Activated naive CD4-positive, alpha-beta T cell treated with anti-CD3 and anti-CD28 coated beads, Interleukin-2, amount 50 U/mL, for 72 hours (primary cell): ENCODE results near the gene DESI1. TPM values are rescaled to one million over a fixed set of nuclear protein-coding genes. Genes with fewer than 3 reads are reported as not detected.
"Not testable (repeated sequence)": the region's sequence is repeated elsewhere in the genome, so short reads cannot be mapped to it uniquely, and the experiment has no call there.

Experiments
- ATAC-seq, 2 donors: fragments of 150-1000 bp; cut with Tn5 transposase; 2 replicates each; pipeline ENCODE4 v1.10.0; 2021; ENCODE audit warnings: mild to moderate bottlenecking in 2 of 2, moderate library complexity in 2 of 2
- DNase-seq, 2 donors: peaks; one replicate each; pipeline ENCODE4 v3.0.0; 2021 to 2022; ENCODE audit warnings: low spot score in 2 of 2
- H3K27ac Mint-ChIP-seq, 2 donors: one replicate each; pipeline ENCODE4 v1.8.0; 2022; ENCODE audit warnings: mild to moderate bottlenecking in 2 of 2, mixed read lengths in 2 of 2
- H3K36me3 Mint-ChIP-seq, 2 donors: one replicate each; pipeline ENCODE4 v1.8.0; 2022; ENCODE audit warnings: mixed read lengths in 2 of 2
- H3K9me3 Mint-ChIP-seq, 2 donors: one replicate each; pipeline ENCODE4 v1.8.0; 2022; ENCODE audit warnings: mixed read lengths in 2 of 2
- total RNA-seq, 2 donors: library from RNA; stranded (reverse); gene quantifications; one replicate each; pipeline ENCODE4 v1.2.3, GENCODE V29; 2022

DESI1 gene
- total RNA-seq, 2 donors from 2014 or later = 18.3 to 44.8 TPM

- ATAC-seq (peak; percentile 99 to 100), DNase-seq (peak; percentile 54 to 83)
- Mint-ChIP-seq H3K27ac (peak overlapping the region; percentile 73 to 93), H3K36me3 (peaks cover 35 to 45% of the 10 kb centered on the region in 2 donors), H3K9me3 (no peaks in the 10 kb centered on the region)
These were observed 16.9 kb downstream of the DESI1 start for GRCh38 chr22:41603873-41604332.

- peaks cover 31 to 34% of the 10 kb centered on the region in 2 donors for H3K36me3 Mint-ChIP-seq
- DNase-seq (no peak), ATAC-seq (no peak)
- no peak overlapping the region for H3K27ac Mint-ChIP-seq
- no peaks in the 10 kb centered on the region for H3K9me3 Mint-ChIP-seq
These were observed 19.9 kb downstream of the DESI1 start for GRCh38 chr22:41600976-41601375.

DNA sequence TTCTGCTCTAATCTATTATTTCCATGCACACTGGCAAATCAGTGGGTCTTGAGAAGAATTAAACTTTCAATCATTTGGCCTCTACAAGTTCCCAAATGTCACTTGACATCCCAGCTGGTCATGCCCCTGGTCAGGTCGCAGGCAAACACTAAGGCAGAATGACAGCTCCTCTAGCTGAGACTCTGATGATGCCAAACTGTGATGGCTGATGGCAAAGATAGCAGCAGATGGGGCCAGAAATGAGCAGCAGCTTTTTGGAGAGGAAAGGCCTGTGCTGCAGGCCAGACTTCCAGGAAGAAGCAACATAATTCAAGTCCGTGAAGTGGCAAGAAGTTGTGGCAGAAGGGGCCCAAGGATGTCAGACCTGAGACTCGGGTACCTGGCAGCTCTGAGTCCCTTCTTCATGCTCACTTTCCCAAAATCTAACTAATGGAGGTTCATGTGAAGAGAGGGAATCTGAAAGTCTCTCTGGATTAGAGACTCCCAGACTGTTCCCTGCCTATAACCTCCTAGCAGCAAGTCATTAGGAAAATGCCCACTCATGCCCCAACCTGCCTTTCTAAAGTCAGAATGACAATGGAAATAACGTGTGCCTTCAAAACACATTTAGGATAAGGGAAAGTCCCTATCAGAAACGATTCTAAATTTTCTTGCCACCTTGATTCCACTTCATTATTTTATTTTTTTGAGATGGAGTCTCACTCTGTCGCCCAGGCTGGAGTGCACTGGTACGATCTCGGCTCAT, 21.8 kb downstream of the DESI1 start:
- ATAC-seq = no peak
- Mint-ChIP-seq H3K36me3 (peaks cover 13 to 23% of the 10 kb centered on the region in 2 donors), H3K27ac (no peak overlapping the region), H3K9me3 (no peaks in the 10 kb centered on the region)
- no peak for DNase-seq

GRCh38 chr22:41598081-41598480, 22.8 kb downstream of the DESI1 start:
- Mint-ChIP-seq H3K36me3 (peaks cover 10 to 17% of the 10 kb centered on the region in 2 donors), H3K27ac (no peak overlapping the region), H3K9me3 (no peaks in the 10 kb centered on the region)
- ATAC-seq (no peak), DNase-seq (no peak)

DNA sequence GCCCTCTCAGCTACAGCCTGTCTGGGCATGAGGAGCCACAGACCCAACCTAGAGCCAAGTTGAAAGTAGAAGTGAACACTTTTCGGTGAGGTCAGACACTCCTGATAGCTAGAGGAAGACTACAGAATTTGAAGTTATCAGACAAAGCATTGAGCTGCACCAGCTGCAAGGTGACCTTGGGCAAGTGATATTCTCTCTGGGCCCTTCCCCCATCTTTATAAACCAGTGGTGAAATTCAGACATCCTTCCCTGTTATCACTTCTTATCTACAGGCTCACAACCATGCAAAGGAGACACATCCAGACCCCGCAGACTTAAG, 23.2 kb downstream of the DESI1 start:
- peak in 1 of 2 donors; percentile 32 for ATAC-seq
- no peak for DNase-seq
- Mint-ChIP-seq H3K27ac (no peak overlapping the region), H3K9me3 (no peaks in the 10 kb centered on the region), H3K36me3 (peaks cover 5 to 12% of the 10 kb centered on the region in 2 donors)

DNA sequence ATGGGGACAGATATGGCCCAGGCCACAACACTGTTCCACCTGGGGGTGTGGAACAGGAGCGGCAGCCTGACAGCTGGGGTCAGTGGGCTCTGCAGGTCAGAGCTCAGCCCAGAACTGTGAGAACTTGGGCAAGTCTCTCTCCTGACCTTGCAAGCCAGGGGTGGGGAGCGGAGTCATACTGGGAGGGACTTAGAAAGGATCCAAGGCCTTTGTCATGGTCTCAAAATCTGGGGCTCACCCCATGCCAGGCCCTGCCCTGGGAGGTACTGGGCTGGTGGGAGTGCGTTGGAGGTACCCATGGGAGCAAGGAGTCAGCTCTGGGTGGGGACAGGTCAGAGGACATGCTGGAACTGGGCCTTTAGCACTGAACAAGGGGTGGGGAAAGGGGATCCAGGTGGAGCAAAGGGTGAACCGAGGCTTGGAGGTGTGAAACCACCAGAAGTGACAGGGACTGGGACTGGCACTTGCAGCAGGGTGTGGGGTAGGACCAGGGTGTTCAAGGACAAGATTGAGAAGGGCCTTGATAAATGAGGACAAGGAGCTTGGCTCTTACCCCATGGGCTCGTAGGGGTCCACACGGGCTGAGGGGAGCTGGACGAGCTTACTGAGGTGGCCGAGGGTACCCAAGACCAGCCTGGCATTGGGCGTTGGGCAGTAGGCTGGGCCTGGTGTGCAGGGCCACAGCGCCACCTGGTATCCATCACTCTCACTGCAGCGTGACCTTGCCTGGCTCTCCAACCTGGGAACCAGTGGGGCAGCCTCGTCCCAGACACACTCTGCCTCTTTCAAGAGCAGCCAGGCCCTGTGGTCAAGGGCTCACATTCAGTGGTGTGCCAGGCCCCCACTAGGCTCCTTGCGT, 23.8 kb downstream of the DESI1 start:
- ATAC-seq = peak; percentile 76 to 80
- Mint-ChIP-seq H3K36me3 (peaks cover 0 to 7% of the 10 kb centered on the region in 2 donors), H3K9me3 (no peaks in the 10 kb centered on the region), H3K27ac (peak overlapping the region; percentile 57 to 65)
- peak in 1 of 2 donors; percentile 46 for DNase-seq

DNA sequence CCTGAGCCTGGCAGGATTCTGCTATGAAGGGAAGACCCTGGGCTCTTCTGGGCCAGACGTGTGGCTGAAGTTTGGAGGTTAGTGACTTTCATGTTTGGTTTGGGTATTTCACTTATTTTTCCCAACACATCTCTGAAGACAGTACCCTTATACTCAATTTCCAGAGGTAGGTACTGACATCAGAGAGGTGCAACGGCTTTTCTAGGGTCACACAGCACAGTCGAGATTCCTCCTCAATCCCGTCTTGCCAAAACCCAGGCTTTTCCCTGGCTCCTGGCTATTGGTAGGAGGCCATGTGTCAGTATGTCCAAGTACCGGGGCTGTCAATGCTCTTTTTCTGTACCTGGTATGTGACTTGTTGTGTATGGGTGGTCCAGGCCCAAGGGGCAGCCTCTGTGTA, 25.1 kb downstream of the DESI1 start:
- Mint-ChIP-seq H3K9me3 (no peaks in the 10 kb centered on the region), H3K36me3 (no peaks in the 10 kb centered on the region), H3K27ac (no peak overlapping the region)
- ATAC-seq (no peak), DNase-seq (no peak)

DNA sequence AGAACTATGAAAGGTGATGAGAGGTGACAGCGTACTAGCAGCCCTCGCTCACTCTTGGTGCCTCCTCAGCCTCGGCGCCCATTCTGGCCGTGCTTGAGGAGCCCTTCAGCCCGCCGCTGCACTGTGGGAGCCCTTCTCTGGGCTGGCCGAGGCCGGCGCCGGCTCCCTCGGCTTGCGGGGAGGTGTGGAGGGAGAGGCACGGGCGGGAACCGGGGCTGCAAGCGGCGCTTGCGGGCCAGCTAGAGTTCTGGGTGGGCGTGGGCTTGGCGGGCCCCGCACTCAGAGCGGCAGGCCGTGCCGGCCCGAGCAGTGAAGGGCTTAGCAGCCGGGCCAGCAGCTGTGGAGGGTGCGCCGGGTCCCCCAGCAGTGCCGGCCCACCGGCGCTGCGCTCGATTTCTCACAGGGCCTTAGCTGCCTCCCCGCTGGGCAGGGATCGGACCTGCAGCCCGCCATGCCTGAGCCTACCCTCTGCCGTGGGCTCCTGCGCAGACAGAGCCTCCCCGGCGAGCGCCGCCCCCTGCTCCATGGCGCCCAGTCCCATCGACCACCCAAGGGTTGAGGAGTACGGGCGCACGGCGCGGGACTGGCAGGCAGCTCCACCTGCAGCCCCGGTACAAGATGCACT, 27.4 kb downstream of the DESI1 start:
- H3K27ac Mint-ChIP-seq, H3K9me3 Mint-ChIP-seq, H3K36me3 Mint-ChIP-seq, DNase-seq, ATAC-seq: not testable (repeated sequence)

- Mint-ChIP-seq H3K36me3 (peaks cover 6 to 7% of the 10 kb centered on the region in 2 donors), H3K9me3 (no peaks in the 10 kb centered on the region), H3K27ac (peak within 1 kb of the TSS; percentile 94 to 95)
- peak; percentile 100 for DNase-seq
- ATAC-seq = peak; percentile 98
These were observed 31.2 kb downstream of the DESI1 start, which contains the start of gene PMM1 for GRCh38 chr22:41589391-41590241. PMM1 (minus strand) TSS chr22:41589840; CDS start chr22:41589805, 35 bp downstream.

DNA sequence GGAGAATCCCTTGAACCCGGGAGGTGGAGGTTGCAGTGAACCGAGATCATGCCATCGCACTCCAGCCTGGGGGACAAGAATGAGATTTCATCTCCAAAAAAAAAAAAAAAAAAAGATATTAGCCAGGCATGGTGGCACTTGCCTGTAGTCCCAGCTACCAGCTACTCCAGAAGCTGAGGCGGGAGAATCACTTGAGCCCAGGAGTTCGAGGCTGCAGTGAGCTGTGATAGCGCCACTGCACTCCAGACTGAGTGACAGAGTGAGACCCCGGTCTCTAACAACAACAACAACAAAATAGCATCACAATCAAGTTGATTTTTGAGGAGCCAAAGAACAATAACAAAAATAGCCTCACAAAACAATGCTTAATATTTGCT, 33.5 kb downstream of the DESI1 start:
- H3K27ac Mint-ChIP-seq = no peak overlapping the region
- H3K9me3 Mint-ChIP-seq = no peaks in the 10 kb centered on the region
- ATAC-seq = no peak
- H3K36me3 Mint-ChIP-seq = peaks cover 6 to 7% of the 10 kb centered on the region in 2 donors
- DNase-seq = no peak

DNA sequence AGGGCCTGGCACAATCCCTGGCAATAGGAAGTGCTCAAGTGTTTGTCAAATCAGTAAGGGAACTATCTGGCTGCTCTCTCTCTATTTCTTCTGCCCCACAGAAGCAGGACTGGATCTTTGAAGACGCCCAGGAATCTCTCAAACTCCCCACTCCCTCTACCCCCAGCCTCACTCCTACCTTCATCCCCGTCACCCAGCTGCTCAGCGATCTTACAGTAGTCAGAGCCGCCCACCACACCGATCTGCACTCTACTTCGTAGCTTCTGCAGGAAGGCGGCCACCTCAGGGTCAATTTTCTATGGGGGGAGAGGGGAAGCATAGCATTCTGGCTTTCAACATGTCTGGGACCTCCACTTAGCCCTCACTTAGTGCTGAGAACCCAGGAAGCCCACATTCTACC, 34.9 kb downstream of the DESI1 start:
- Mint-ChIP-seq H3K9me3 (no peaks in the 10 kb centered on the region), H3K27ac (no peak overlapping the region), H3K36me3 (peaks cover 6 to 7% of the 10 kb centered on the region in 2 donors)
- DNase-seq (no peak), ATAC-seq (no peak)

GRCh38 chr22:41584881-41585280, 36.0 kb downstream of the DESI1 start:
- Mint-ChIP-seq H3K27ac (peak overlapping the region in 1 of 2 donors; percentile 65), H3K36me3 (peaks cover 6 to 7% of the 10 kb centered on the region in 2 donors), H3K9me3 (no peaks in the 10 kb centered on the region)
- no peak for ATAC-seq
- no peak for DNase-seq

DNA sequence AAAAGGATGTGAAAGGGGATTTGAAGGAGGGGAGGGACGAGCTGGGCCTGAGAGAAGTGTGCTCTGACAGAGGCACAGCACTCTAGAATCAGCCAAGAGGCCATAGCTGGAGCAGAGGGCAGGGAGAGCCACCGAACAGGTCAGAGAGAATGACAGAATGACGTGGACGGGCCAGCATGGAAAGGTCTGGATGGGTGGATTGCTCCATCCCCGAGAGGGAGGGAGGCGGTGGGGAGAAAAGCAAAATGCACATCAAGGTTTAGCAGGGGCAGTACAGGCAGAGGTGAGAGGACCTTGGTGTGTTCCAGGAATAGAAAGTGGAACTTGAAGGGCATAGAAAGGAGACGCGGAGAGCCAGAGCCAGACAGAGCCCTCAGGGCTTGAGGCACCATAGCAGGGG, 38.1 kb downstream of the DESI1 start:
- DNase-seq = no peak
- ATAC-seq = no peak
- H3K36me3 Mint-ChIP-seq = no peaks in the 10 kb centered on the region
- peak overlapping the region in 1 of 2 donors; percentile 26 for H3K27ac Mint-ChIP-seq
- H3K9me3 Mint-ChIP-seq = no peaks in the 10 kb centered on the region

DNA sequence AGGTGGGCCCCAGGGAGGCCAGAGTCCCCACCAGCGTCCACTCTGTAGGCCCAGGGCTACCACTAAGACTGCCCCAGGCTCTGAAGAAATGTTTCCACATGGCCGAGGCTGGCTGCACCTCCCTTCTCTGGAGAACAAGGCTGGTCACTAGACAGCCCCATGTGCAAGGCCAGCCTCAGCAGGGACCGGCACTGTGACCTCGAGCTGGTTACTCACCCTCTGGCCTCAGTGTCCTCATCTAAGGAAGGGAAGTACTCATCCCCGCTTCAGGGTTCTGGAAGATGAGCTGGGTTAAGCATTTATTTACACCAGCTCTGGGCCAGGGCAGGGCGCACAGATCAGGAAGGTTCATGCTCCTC, 40.9 kb downstream of the DESI1 start:
- Mint-ChIP-seq H3K27ac (no peak overlapping the region), H3K9me3 (no peaks in the 10 kb centered on the region), H3K36me3 (no peaks in the 10 kb centered on the region)
- ATAC-seq (no peak), DNase-seq (no peak)

DNA sequence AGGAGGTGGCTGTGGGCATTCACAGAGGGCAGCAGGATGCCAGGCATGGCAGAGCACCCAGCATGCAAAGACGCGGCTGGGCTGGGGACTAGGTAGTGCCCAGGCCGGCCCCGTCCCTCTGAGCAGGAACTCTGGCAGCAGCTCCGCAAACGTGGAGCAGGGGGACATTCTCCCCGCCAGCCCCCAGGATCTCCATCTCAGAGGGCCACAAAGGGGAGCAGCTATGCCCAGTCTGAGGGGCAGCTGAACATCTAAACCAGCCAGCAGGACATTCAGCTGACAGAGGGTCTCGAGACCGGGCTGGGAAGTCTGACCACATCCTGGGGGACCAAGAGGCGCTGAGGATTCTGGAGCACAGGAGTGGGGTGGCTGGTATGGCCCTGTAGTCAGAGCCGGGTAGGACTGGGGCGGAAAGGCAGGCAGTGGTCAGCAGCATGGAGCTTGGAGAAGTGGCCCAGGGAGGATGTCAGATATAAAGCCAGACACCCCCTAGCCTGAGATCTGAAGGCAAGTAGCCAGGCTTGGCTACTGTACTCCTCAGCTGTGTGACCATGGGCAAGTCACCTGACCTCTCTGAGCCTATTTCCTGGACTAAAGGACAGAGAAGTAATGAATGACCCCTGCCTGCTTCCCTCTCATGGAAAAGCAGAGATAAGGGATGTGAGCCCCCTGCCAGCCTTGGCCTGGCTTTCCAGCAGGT, 41.4 kb downstream of the DESI1 start:
- no peaks in the 10 kb centered on the region for H3K9me3 Mint-ChIP-seq
- ATAC-seq (no peak), DNase-seq (no peak)

DNA sequence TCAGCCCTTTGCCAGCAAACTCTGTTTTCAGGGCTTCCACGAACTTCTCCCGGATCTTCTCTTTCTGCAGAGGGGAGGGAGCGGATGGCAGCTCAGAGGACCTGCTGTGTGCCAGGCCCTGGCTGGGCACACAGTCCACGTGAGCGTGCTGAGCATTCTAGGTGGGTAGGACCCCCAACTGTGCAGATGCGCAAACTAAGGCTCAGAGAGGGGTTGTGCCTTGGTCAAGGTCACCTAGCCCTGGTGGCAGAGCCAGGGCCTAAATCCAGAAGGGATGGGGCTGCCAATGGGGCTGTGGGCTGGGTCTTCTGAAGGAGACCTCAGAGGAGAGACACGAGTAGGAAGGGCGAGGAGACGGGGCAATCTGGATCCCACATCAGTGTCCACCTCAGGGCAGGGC, 42.0 kb downstream of the DESI1 start:
- DNase-seq = no peak
- H3K9me3 Mint-ChIP-seq = no peaks in the 10 kb centered on the region
- ATAC-seq = no peak
- no peaks in the 10 kb centered on the region for H3K36me3 Mint-ChIP-seq
- peak overlapping the region in 1 of 2 donors; percentile 50 for H3K27ac Mint-ChIP-seq

More for the DNA sequence above, 41.4 kb downstream of the DESI1 start:
- H3K27ac Mint-ChIP-seq = no peak overlapping the region
- no peaks in the 10 kb centered on the region for H3K36me3 Mint-ChIP-seq
